MM.1S (cell line): ENCODE measurements around the gene CPT1A.

Experiments
- EZH2 ChIP-seq: fragments of 300-600 bp; sonication (generic); optimal IDR thresholded peaks from 2 replicates; pipeline ENCODE3; 2017; ENCODE audit warnings: low read depth, mild to moderate bottlenecking, antibody characterized with exemption, low read length, mixed read lengths
- EZH2phosphoT487 ChIP-seq: fragments of 300-600 bp; sonication (generic); IDR thresholded peaks from 2 replicates; pipeline ENCODE4 v1.6.1; 2018; ENCODE audit warnings: antibody characterized with exemption, low read length
- TF ChIP-seq, protein P1 (sequence below): fragments of 300-600 bp; sonication (generic); IDR thresholded peaks from 2 replicates; pipeline ENCODE4 v1.5.1; 2016; ENCODE audit warnings: antibody characterized with exemption, low read length, mixed read lengths

GRCh38 chr11:68748061-68748460 is 93.7 kb downstream of the CPT1A start:
- TF ChIP-seq, protein P1, sequence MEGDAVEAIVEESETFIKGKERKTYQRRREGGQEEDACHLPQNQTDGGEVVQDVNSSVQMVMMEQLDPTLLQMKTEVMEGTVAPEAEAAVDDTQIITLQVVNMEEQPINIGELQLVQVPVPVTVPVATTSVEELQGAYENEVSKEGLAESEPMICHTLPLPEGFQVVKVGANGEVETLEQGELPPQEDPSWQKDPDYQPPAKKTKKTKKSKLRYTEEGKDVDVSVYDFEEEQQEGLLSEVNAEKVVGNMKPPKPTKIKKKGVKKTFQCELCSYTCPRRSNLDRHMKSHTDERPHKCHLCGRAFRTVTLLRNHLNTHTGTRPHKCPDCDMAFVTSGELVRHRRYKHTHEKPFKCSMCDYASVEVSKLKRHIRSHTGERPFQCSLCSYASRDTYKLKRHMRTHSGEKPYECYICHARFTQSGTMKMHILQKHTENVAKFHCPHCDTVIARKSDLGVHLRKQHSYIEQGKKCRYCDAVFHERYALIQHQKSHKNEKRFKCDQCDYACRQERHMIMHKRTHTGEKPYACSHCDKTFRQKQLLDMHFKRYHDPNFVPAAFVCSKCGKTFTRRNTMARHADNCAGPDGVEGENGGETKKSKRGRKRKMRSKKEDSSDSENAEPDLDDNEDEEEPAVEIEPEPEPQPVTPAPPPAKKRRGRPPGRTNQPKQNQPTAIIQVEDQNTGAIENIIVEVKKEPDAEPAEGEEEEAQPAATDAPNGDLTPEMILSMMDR = no peak
- TF ChIP-seq EZH2 = no peak
- no peak for TF ChIP-seq EZH2phosphoT487
